Glomerular visceral epithelial cell (primary cell): ENCODE measurements around the gene NCOR2.

ENCODE experiments used
- DNase-seq: peaks from one replicate; pipeline ENCODE4 v3.0.0-alpha.2; 2016; ENCODE audit errors: extremely low spot score

NCOR2 gene

GRCh38 chr12:124525927-124526692, 41.3 kb downstream of the NCOR2 start:
- DNase-seq: no peak

GRCh38 chr12:124525455-124525854, 42.0 kb downstream of the NCOR2 start:
- no peak for DNase-seq

- peak; percentile 47 for DNase-seq
Measured at GRCh38 chr12:124524231-124524925, 43.0 kb downstream of the NCOR2 start.

- DNase-seq: no peak
Measured at GRCh38 chr12:124523071-124523470, 44.3 kb downstream of the NCOR2 start.

- DNase-seq: no peak
Measured at GRCh38 chr12:124520907-124521306, 46.5 kb downstream of the NCOR2 start.

- peak; percentile 76 for DNase-seq
Measured at GRCh38 chr12:124520265-124520701, 47.1 kb downstream of the NCOR2 start.

GRCh38 chr12:124519746-124520145, 47.7 kb downstream of the NCOR2 start:
- DNase-seq: no peak

- DNase-seq: peak; percentile 98
Measured at GRCh38 chr12:124518051-124518932, 49.1 kb downstream of the NCOR2 start.
